A673 (cell line): Measurements from ENCODE around the gene RALGPS1.

Experiments used
- CTCF ChIP-seq: fragments of 300-800, 200-600 bp; sonication (generic); conservative IDR thresholded peaks from 2 replicates; pipeline ENCODE4 v1.5.1; 2017; ENCODE audit warnings: low read depth, mild to moderate bottlenecking, antibody characterized with exemption, low read length, moderate library complexity, mixed read lengths
- EZH2 ChIP-seq: fragments of 200-600 bp; sonication (generic); IDR thresholded peaks from 2 replicates; pipeline ENCODE4 v1.6.1; 2017; ENCODE audit warnings: borderline replicate concordance, low read depth, mild to moderate bottlenecking, mixed read lengths, antibody characterized with exemption, low read length; ENCODE audit not compliant: poor library complexity, severe bottlenecking

GRCh38 chr9:127245637-127246164 is 331.1 kb downstream of the RALGPS1 start:
- TF ChIP-seq CTCF (no peak), EZH2 (no peak)
